HepG2 (cell line): ENCODE results near the gene AFF1.

Experiments
- CTCF ChIP-seq: sonication (generic); formaldehyde crosslinking; IDR thresholded peaks from 2 replicates; pipeline ENCODE4 v1.5.0; 2020; ENCODE audit warnings: mild to moderate bottlenecking, missing genetic modification reagents, moderate library complexity
- FOXA3 ChIP-seq: IDR thresholded peaks from 2 replicates; pipeline ENCODE4 v1.6.1; 2016; ENCODE audit warnings: missing genetic modification reagents, missing compliant biosample characterization
- KDM3A ChIP-seq: IDR thresholded peaks from 2 replicates; pipeline ENCODE4 v1.6.1; 2018; ENCODE audit warnings: low read depth, missing compliant biosample characterization
- MAX ChIP-seq: IDR thresholded peaks from 2 replicates; pipeline ENCODE4 v1.6.1; 2012; ENCODE audit warnings: inconsistent platforms
- PAX8 ChIP-seq: sonication (generic); formaldehyde crosslinking; IDR thresholded peaks from 2 replicates; pipeline ENCODE4 v1.8.0; 2022; ENCODE audit warnings: mild to moderate bottlenecking, missing genetic modification reagents, borderline replicate concordance
- TAF1 ChIP-seq: sonication (generic); formaldehyde crosslinking; IDR thresholded peaks from 2 replicates; pipeline ENCODE4 v1.4.0; 2020; ENCODE audit warnings: missing genetic modification reagents
- TCF7L2 ChIP-seq: IDR thresholded peaks from 2 replicates; pipeline ENCODE4 v1.6.1; 2011; ENCODE audit warnings: mild to moderate bottlenecking, low read depth, low read length, moderate library complexity
- TFDP2 ChIP-seq: sonication (generic); formaldehyde crosslinking; IDR thresholded peaks from 2 replicates; pipeline ENCODE4 v1.4.0; 2020; ENCODE audit warnings: missing genetic modification reagents
- TOE1 ChIP-seq: sonication (generic); formaldehyde crosslinking; IDR thresholded peaks from 2 replicates; pipeline ENCODE4 v1.4.0; 2020; ENCODE audit warnings: mild to moderate bottlenecking, missing genetic modification reagents
- ZNF264 ChIP-seq: sonication (generic); formaldehyde crosslinking; IDR thresholded peaks from 2 replicates; pipeline ENCODE4 v1.4.0; 2020; ENCODE audit warnings: missing genetic modification reagents
- ZNF562 ChIP-seq: sonication (generic); formaldehyde crosslinking; IDR thresholded peaks from 2 replicates; pipeline ENCODE4 v1.8.0; 2022; ENCODE audit warnings: missing genetic modification reagents, borderline replicate concordance

DNA sequence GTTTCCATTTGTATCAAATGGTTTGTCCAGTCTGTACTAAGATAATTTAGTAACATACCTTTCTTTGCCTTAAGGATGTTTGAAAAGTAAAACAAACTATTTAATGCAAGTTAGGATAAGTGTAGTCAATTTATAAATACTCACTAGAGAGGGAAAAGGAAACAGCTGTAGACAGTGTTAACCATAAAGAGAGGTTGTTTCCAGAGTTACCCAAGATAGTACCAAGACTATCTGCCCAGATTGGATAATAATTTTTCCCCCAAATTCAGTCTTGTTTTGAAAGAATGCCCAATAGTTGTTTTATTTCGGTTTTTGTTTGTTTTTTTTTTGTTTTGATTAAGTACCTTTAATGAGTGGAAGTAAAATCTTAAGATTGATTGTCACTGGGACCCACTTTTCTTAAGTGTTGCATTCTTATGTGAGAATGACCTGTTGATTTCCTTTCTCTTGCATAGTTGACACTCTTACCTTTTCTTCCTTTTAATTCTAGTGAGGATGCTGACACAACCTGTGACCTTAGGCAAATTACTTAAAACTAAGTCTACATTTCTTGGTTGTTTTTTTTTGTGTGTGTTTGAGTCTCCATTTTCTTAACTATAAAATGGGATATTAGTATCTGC lies 12.8 kb downstream of the AFF1 start:
- TF ChIP-seq PAX8 (no peak), CTCF (CRISPR knock-in tag) (no peak), TAF1 (CRISPR knock-in tag) (no peak), ZNF562 (CRISPR knock-in tag) (no peak), FOXA3 (no peak), TOE1 (CRISPR knock-in tag) (no peak), MAX (no peak), TCF7L2 (no peak), KDM3A (no peak), TFDP2 (no peak), ZNF264 (no peak)
